ENCODE measurements around the gene ADGRV1. TPM values are rescaled to one million over a fixed set of nuclear protein-coding genes. Genes with fewer than 3 reads are reported as not detected.
A peak's percentile ranks its signal among the peaks of the same experiment; 100 is the strongest.

Gene ADGRV1
- total RNA-seq, 1 donor from 2014 or later: 1.7 TPM

DNA sequence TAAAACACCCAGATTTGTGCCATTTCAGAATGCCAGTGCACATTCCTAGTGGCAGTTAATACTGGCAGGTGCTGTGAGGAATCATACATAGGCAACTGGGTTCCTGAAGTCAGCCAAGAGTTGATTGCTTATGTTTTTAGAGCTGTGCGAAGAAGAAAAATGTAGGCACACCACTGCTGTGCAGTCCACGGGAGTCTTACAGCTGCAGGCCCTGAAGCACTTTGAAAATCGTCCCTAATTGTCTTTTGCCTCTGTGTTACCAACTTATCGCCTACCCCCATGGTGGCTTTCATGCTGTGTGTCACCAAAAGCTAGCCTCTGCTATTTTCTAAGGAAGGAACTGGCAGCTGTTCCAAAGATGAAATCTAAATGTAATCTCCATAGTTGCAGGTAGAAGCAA, 560.6 kb downstream of the ADGRV1 start:
- intact Hi-C loops (cut with DNase I): no loop called here
- no peak for DNase-seq (ENCODE audit: low spot score)
- ATAC-seq: no peak

GRCh38 chr5:91119981-91120850, 561.6 kb downstream of the ADGRV1 start:
- ATAC-seq (peak; percentile 90), DNase-seq (ENCODE audit: low spot score) (no peak)
- intact Hi-C loops (cut with DNase I): no loop called here

GRCh38 chr5:91121347-91121993, 562.9 kb downstream of the ADGRV1 start:
- intact Hi-C loops (cut with DNase I): no loop called here
- peak; percentile 60 for ATAC-seq
- no peak for DNase-seq (ENCODE audit: low spot score)

GRCh38 chr5:91122651-91123050, 564.1 kb downstream of the ADGRV1 start:
- DNase-seq (ENCODE audit: low spot score) (no peak), ATAC-seq (no peak)
- intact Hi-C loops (cut with DNase I): no loop called here

DNA sequence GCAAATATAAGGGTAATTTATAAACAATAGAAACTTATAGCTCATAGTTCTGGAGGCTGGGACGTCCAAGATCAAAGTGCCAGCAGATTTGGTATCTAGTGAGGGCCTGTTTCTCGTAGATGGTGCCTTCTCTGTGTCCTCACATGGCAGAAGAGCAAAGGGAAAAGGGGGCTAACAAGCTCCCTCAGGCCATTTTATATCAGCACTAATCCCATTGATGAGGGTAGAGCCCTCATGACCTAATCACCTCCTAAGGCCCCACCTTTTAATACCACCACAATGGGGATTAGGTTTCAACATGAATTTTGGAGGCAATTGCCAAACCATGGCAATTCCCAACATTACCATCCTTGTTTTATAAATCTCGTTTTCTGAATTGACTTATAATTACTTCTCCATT, 564.7 kb downstream of the ADGRV1 start:
- intact Hi-C loops (cut with DNase I): no loop called here
- DNase-seq (ENCODE audit: low spot score): no peak
- ATAC-seq: no peak

GRCh38 chr5:91123901-91124300, 565.3 kb downstream of the ADGRV1 start:
- intact Hi-C loops (cut with DNase I): no loop called here
- DNase-seq (ENCODE audit: low spot score) (no peak), ATAC-seq (no peak)

DNA sequence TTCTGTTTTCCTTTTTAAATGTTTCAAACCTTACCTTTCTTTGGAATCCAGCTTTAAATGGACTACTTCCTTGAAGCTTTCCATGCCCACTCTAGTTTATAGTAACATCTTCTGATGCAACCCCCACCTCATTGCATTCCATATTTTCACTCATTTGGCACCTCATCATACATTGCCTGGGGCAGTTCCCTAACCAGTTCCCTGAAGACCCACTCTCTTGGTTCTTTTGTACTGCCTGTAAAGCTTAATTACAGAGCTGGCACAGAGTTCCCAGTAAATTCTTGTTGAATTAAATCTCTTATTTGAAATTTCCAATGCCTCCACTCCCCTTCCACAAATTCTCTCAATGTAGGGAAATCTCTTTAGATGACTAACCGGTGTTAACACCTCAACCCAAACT, 567.3 kb downstream of the ADGRV1 start:
- DNase-seq (ENCODE audit: low spot score): no peak
- intact Hi-C loops (cut with DNase I): no loop called here
- no peak for ATAC-seq

GRCh38 chr5:91126448-91126847, 567.9 kb downstream of the ADGRV1 start:
- intact Hi-C loops (cut with DNase I): no loop called here
- DNase-seq (ENCODE audit: low spot score) (no peak), ATAC-seq (peak; percentile 59)

DNA sequence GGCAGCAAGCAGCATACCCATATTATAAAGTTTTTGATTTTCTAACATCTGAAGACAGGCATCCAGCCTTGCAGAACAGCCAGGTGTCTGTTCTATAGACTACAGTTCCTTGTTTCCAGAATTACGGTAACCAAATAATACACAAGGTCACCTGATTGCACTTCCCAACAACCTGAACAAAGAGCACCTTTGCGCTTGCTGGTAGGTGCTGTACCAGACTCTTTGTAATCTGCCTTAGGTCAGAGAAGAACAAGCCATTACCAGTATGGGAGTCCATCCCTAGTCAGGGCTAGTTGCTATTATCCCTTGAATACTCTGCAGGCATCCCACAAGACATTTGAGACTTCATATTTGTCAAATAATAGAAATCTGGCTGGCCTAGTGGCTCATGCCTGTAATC, 568.3 kb downstream of the ADGRV1 start:
- ATAC-seq: peak; percentile 15

GRCh38 chr5:91127456-91128081, 569.0 kb downstream of the ADGRV1 start:
- no peak for ATAC-seq
- DNase-seq (ENCODE audit: low spot score): no peak
- intact Hi-C loops (cut with DNase I): no loop called here

More for the DNA sequence above, 568.3 kb downstream of the ADGRV1 start:
- intact Hi-C loops (cut with DNase I): no loop called here
- no peak for DNase-seq (ENCODE audit: low spot score)

DNA sequence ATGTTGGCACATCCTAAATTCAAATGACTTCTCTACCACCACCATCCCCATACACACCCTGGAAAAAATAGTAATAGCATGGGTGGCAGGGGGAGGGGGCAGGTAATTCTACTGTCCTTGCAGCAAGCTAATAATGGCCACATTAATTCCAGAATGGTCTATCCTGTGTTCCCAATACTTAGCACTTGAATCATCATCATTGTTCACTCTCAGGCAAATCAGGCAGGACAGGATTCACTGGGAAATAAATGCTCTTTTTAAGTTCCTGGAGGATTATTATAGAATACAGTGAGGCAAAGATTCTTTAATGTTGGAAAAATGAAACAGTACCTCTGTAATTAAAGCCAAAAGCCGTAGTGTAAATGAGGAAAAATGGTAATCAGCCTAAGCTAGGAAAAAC, 570.0 kb downstream of the ADGRV1 start:
- DNase-seq (ENCODE audit: low spot score) (no peak), ATAC-seq (no peak)
- intact Hi-C loops (cut with DNase I): no loop called here

GRCh38 chr5:91129748-91130147, 571.2 kb downstream of the ADGRV1 start:
- ATAC-seq: no peak
- intact Hi-C loops (cut with DNase I): no loop called here
- DNase-seq (ENCODE audit: low spot score): no peak

DNA sequence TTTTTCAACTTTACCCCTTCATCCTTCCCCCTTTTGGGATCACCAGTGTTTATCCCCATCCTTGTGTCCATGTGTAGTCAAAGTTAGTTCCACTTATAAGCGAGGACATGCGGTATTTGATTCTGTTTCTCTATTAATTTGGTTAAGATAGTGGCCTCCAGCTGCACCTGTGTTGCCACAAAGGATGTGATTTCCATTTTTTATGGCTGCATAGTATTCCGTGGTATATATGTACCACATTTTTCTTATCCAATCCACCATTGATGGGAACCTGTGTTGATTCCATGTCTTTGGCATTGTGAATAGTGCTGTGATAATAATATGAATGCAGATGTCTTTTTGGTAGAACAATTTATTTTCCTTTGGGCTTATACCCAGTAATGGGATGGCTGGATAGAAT, 572.2 kb downstream of the ADGRV1 start:
- intact Hi-C loops (cut with DNase I): no loop called here
- DNase-seq (ENCODE audit: low spot score) (no peak), ATAC-seq (no peak)

- intact Hi-C loops (cut with DNase I): no loop called here
- ATAC-seq: no peak
Measured at GRCh38 chr5:91132550-91132949, 574.0 kb downstream of the ADGRV1 start.

DNA sequence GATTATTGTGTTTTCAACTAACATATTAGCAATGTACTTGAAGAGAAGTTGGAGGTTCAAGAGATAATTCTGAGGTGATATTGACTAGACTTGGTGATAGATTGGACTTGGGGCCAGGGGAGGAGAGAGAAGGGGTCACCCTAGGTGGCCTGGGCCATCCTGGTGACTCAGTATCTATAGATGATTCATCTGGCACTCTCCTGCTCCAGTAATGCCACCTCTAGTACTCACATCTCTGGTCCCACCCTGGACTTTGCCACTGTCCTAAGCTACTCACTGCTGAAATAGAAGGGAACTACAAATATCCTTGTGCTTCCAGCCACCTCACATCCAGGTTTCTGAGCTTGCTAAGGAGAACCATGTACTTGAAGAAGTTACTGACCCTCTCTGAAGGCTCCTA, 574.6 kb downstream of the ADGRV1 start:
- DNase-seq (ENCODE audit: low spot score) (no peak), ATAC-seq (no peak)
- intact Hi-C loops (cut with DNase I): no loop called here

More at GRCh38 chr5:91132550-91132949, 574.0 kb downstream of the ADGRV1 start:
- no peak for DNase-seq (ENCODE audit: low spot score)

GRCh38 chr5:91135475-91136248, 577.1 kb downstream of the ADGRV1 start:
- no peak for ATAC-seq
- no peak for DNase-seq (ENCODE audit: low spot score)
- intact Hi-C loops (cut with DNase I): no loop called here

DNA sequence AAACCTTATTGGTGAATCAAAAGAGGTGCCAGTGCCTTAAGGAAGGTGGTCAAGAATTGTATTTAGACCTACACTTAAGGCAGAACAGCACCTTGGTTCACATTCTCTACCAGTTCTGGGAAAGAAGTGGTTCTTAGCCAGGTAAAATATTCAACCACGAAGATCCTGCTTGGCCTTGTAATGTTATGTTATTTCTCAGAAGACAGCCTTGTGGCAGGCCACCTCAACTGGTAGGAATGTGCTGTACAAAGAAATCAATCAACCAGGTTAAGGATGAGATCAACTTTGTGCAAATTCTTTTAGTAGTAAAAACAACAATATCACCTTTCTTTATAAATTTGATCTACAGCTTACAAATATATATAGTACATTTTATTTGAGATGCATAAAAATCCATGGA, 577.7 kb downstream of the ADGRV1 start:
- ATAC-seq (no peak), DNase-seq (ENCODE audit: low spot score) (no peak)
- intact Hi-C loops (cut with DNase I): no loop called here

DNA sequence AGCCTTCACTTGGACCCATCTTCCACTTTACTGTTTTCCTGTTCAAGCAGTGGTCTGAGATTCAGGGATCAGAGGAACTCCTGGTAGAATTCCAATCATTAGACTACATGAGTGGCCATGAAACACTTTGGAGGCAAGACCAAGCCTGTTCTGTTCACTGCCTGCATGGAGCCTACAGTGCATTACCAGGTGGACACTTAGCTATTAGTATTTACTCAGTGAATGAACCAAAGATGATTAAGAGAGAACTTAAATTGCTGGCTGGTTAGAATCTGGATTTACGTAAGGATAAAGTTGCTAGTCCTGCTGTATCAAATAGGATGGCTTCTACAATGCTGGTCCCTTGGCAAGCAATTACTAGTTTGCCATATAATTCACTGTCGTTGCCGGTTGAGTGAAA, 579.0 kb downstream of the ADGRV1 start:
- intact Hi-C loops (cut with DNase I): no loop called here
- DNase-seq (ENCODE audit: low spot score) (no peak), ATAC-seq (no peak)

DNA sequence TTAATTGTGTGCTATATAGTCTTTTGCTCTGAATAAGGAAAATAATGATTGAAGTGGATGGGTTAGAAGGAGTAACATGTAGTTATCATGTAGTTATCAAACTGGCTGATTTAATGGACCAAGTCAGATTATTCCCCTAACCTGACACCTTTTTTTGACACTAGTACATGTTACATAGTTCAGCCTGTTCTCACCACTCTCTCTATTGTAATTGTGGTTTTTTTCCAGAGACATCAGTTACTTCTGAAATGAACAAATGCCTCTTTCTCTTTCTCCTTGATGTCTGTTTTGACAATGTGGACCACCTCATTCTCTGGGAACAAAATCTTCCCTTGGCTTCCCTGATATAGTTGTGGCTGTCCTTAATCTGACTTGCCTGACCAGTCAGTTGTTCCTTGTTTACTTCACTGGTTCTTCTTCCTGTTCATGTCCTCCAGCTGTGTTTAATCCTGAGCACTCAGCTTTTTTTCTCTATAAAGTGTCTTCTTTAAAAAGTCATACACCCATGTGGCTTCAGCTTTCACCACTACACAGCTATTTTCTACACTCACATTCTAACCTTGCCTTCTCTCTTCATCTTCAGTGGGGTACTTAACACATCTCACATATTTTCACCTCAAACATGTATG, 581.1 kb downstream of the ADGRV1 start:
- intact Hi-C loops (cut with DNase I): no loop called here
- DNase-seq (ENCODE audit: low spot score) (no peak), ATAC-seq (peak; percentile 65)
